ENCODE measurements around the gene PARP3. TPM values are rescaled to one million over a fixed set of nuclear protein-coding genes. Genes with fewer than 3 reads are reported as not detected.

PARP3 gene
- total RNA-seq, 6 experiments from 2014 or later: 13.7 to 20.1 (median 17.1) TPM

DNA sequence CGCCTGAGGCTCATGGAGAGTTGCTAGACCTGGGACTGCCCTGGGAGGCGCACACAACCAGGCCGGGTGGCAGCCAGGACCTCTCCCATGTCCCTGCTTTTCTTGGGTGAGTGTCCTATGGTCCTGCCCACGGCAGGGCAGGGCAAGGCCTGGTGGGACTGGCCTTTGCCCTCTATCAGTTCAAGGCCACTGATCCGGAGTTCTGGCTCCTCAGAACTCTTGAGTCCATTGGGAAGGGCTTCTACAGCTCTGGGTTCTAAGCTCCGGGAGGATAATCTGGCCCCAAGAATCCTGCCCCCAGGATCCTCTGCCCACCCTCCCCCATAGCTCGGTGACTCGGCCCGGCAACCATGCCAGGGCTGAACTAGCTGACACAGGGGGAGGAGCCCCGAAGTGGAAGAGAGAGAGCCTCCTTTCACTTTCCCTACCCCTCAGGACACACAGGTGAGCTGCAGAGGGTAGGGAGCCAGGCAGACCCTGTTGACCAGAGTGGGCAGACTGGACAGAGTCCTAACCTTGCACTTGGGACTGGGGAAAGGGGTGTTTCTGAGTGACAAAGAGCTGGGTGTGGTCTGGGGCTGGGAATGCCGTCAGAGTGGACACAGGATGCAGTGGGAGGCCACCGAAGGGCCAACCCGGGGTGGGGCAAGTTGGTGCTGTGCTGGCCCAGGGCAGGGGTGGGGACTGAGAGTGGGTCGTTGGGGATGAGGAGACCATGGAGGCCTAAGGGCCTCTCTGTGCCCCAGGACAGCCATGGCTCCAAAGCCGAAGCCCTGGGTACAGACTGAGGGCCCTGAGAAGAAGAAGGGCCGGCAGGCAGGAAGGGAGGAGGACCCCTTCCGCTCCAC is 664 bp downstream of the PARP3 start:
- peaks cover 32% of the 10 kb centered on the region for H3K4me1 Mint-ChIP-seq (ENCODE audit: low read depth)
- H3K36me3 Mint-ChIP-seq (ENCODE audit: low read depth): peaks cover 5% of the 10 kb centered on the region
- H3K9me3 Mint-ChIP-seq: no peaks in the 10 kb centered on the region
- peak; percentile 50 for DNase-seq
- no peaks in the 10 kb centered on the region; the same call in 1 of the 2 replicates for H3K27me3 Mint-ChIP-seq (ENCODE audit: insufficient read depth)
- H3K4me3 Mint-ChIP-seq: peak overlapping the region; percentile 82
- TF ChIP-seq, protein P1, sequence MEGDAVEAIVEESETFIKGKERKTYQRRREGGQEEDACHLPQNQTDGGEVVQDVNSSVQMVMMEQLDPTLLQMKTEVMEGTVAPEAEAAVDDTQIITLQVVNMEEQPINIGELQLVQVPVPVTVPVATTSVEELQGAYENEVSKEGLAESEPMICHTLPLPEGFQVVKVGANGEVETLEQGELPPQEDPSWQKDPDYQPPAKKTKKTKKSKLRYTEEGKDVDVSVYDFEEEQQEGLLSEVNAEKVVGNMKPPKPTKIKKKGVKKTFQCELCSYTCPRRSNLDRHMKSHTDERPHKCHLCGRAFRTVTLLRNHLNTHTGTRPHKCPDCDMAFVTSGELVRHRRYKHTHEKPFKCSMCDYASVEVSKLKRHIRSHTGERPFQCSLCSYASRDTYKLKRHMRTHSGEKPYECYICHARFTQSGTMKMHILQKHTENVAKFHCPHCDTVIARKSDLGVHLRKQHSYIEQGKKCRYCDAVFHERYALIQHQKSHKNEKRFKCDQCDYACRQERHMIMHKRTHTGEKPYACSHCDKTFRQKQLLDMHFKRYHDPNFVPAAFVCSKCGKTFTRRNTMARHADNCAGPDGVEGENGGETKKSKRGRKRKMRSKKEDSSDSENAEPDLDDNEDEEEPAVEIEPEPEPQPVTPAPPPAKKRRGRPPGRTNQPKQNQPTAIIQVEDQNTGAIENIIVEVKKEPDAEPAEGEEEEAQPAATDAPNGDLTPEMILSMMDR (IDR thresholded peaks at IDR 0.05): no peak
- H3K27ac Mint-ChIP-seq: peak overlapping the region; percentile 94

DNA sequence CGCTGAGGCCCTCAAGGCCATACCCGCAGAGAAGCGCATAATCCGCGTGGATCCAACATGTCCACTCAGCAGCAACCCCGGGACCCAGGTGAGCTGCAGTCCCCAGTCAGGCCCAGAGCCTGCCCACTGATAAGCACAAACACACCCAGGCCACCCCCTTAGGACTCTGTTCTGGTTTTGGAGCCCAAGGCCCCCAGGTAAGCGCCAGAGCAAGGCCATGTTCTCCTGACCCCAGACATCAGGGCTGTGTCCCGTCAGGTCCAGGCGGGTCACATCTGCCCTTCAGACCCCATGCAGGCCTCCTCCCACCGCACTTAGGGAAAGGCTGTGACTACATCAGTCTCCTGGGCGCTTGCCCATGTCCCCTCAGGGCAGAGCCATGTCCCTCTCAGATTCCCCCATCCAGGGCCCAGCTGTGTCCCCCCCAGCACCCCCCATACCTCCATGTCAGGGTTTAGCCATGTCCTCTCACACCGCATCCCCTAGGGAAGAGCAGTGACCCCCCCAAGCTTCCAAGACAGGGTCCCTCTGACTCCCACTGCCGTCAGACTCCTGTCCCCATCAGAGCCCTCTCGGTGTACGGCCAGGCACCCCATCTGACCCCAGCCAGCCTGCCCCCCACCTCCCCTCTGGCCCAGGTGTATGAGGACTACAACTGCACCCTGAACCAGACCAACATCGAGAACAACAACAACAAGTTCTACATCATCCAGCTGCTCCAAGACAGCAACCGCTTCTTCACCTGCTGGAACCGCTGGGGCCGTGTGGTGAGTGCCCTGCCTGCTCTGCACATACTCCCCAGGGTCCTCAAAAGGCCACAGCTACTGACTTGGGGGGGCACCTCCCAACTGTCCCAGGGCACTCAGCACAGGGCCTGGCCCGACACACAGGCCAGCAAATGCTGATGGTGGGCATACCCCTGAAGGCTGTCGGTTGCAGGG is 1.6 kb downstream of the PARP3 start:
- Mint-ChIP-seq H3K4me1 (ENCODE audit: low read depth) (peaks cover 32% of the 10 kb centered on the region), H3K27me3 (ENCODE audit: insufficient read depth) (no peaks in the 10 kb centered on the region; the same call in 1 of the 2 replicates), H3K27ac (peak overlapping the region; percentile 94), H3K9me3 (no peaks in the 10 kb centered on the region), H3K36me3 (ENCODE audit: low read depth) (peaks cover 5% of the 10 kb centered on the region), H3K4me3 (no peak overlapping the region)
- TF ChIP-seq, protein P1 (IDR thresholded peaks at IDR 0.05): no peak
- DNase-seq: no peak

DNA sequence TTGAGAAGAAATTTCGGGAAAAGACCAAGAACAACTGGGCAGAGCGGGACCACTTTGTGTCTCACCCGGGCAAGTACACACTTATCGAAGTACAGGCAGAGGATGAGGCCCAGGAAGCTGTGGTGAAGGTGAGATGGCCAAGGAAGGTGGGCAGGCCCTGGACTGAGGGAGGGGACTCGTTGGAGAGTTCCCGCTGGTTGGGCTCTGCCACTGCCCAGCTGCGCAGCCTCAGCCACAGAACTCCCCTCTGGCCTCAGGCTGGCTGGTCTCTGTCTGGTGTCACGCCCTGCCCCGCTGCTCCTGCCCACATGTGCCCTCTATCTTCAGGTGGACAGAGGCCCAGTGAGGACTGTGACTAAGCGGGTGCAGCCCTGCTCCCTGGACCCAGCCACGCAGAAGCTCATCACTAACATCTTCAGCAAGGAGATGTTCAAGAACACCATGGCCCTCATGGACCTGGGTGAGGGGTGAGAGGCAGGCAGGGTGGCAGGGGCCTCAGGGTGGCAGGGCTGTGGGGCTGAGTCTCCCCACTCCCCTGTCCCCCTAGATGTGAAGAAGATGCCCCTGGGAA is 2.4 kb downstream of the PARP3 start:
- no peaks in the 10 kb centered on the region for H3K9me3 Mint-ChIP-seq
- TF ChIP-seq, protein P1 (IDR thresholded peaks at IDR 0.05): no peak
- no peak for DNase-seq
- no peak overlapping the region for H3K4me3 Mint-ChIP-seq
- H3K36me3 Mint-ChIP-seq (ENCODE audit: low read depth): no peaks in the 10 kb centered on the region
- peaks cover 26% of the 10 kb centered on the region for H3K4me1 Mint-ChIP-seq (ENCODE audit: low read depth)
- H3K27me3 Mint-ChIP-seq (ENCODE audit: insufficient read depth): no peaks in the 10 kb centered on the region; the same call in 1 of the 2 replicates
- 0 out of 2 replicates have a peak overlapping the region, but pooled peaks have one; percentile 94 for H3K27ac Mint-ChIP-seq

DNA sequence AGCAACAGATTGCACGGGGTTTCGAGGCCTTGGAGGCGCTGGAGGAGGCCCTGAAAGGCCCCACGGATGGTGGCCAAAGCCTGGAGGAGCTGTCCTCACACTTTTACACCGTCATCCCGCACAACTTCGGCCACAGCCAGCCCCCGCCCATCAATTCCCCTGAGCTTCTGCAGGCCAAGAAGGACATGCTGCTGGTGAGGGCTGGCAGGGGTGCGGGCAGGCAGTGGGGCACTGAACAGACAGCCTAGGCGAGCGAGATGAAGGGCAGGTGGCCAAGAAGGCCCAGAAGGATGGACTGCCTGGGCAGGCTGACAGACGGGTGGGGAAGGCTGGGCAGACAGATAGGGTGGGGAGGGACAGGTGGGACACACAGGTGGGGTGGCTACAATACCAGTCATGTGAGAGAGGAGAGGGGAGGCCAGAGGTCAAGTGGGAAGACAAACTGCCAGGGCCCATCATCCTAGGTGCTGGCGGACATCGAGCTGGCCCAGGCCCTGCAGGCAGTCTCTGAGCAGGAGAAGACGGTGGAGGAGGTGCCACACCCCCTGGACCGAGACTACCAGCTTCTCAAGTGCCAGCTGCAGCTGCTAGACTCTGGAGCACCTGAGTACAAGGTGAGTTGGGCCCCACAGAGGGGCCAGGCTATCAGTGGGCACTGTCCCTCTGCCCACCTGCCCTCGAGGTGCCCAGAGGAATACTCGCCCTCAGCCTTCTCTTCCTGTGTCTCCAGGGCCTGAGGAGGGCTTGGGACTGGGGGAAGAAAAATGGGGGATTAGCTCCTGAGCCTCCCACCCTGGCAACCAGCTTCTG is 3.1 kb downstream of the PARP3 start:
- Mint-ChIP-seq H3K9me3 (no peaks in the 10 kb centered on the region), H3K4me1 (ENCODE audit: low read depth) (peaks cover 19% of the 10 kb centered on the region), H3K27me3 (ENCODE audit: insufficient read depth) (no peaks in the 10 kb centered on the region; the same call in 1 of the 2 replicates), H3K4me3 (no peak overlapping the region), H3K27ac (no peak overlapping the region), H3K36me3 (ENCODE audit: low read depth) (no peaks in the 10 kb centered on the region)
- TF ChIP-seq, protein P1 (IDR thresholded peaks at IDR 0.05): no peak
- DNase-seq: no peak
